Superior temporal gyrus (tissue), 1 donor: ENCODE measurements around the gene KLHL26.

Experiments
- DNase-seq: peaks from one replicate; pipeline ENCODE4 v3.0.0-alpha.2; 2016; ENCODE audit errors: extremely low spot score

The KLHL26 gene

GRCh38 chr19:18713550-18714117 lies 76.8 kb downstream of the KLHL26 start:
- DNase-seq, result no peak

DNA sequence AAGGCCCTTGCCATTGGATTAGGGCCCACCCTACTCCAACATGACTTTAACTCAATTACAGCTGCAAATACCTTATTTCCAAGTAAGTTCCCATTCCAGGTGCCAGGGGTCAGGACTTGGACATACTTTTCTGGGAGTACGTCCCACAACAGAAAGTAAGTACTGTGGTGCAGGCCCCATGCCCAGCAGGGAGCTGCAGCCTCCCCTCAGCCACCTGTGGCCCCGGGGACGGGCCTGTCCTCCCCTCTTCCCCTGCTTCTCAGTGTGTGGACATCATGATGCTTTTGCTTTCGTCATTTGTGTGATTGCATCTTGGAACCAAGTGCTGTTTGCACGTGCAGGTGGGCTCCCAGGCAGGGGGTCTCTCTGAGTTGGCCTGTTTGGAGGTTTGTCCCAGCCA lies 78.6 kb downstream of the KLHL26 start:
- no peak for DNase-seq

GRCh38 chr19:18716857-18717256 lies 80.0 kb downstream of the KLHL26 start:
- DNase-seq, result no peak

GRCh38 chr19:18717601-18718000 lies 80.8 kb downstream of the KLHL26 start:
- no peak for DNase-seq

DNA sequence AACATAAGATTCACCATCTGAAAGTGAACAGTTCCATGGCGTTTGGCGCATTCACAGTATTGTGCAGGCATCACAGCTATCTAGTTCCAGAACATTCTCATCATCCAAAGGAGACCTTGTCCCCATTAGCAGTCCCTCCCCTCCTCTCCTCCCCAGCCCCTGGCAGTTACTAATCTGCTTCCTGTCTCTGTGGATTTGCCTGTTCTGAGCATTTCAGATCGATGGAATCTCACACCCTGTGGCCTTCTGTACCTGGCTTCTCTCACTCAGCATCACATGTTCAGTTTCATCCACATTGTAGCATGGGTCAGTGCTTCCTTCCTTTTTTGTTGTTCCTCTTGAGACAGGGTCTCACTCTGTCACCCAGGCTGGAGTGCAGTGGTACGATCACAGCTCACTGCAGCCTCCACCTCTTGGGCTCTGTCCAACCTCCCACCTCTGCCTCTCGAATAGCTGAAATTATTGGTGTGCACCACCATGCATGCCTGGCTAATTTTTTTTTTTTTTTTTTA lies 81.2 kb downstream of the KLHL26 start:
- no peak for DNase-seq

- DNase-seq, result no peak
Measured at GRCh38 chr19:18718846-18719458, 82.1 kb downstream of the KLHL26 start.

GRCh38 chr19:18719541-18719940 lies 82.7 kb downstream of the KLHL26 start:
- no peak for DNase-seq
